IPS-18c (cell line): ENCODE measurements around the gene WDR62.
"Not testable (repeated sequence)": the region's sequence is repeated elsewhere in the genome, so short reads cannot be mapped to it uniquely, and the experiment has no call there.

ENCODE experiments used
- H3K4me3 ChIP-seq: 2 replicates; pipeline ENCODE4 v1.7.0; 2013; ENCODE audit warnings: low read depth, mild to moderate bottlenecking, low read length, moderate library complexity; ENCODE audit not compliant: insufficient read depth
- H3K9me3 ChIP-seq: one replicate; pipeline ENCODE4 v1.6.1; 2013; ENCODE audit warnings: mild to moderate bottlenecking, low read length, moderate library complexity; ENCODE audit not compliant: control insufficient read depth, insufficient read depth

The WDR62 gene

GRCh38 chr19:36061367-36061766 is 6.7 kb downstream of the WDR62 start:
- Histone ChIP-seq H3K9me3 (no peaks in the 10 kb centered on the region), H3K4me3 (no peak overlapping the region)

GRCh38 chr19:36064826-36065225 is 10.1 kb downstream of the WDR62 start:
- H3K9me3 ChIP-seq = no peaks in the 10 kb centered on the region
- H3K4me3 ChIP-seq = no peak overlapping the region

- no peaks in the 10 kb centered on the region for H3K9me3 ChIP-seq
- H3K4me3 ChIP-seq = no peak overlapping the region
Observed at GRCh38 chr19:36067681-36068080, 13.0 kb downstream of the WDR62 start.

- not testable (repeated sequence) for H3K4me3 ChIP-seq, H3K9me3 ChIP-seq
Observed at GRCh38 chr19:36068810-36069499, 14.3 kb downstream of the WDR62 start.

- Histone ChIP-seq H3K9me3 (no peaks in the 10 kb centered on the region), H3K4me3 (no peak overlapping the region)
Observed at GRCh38 chr19:36072081-36072480, 17.4 kb downstream of the WDR62 start.

- no peaks in the 10 kb centered on the region for H3K9me3 ChIP-seq
- H3K4me3 ChIP-seq = no peak overlapping the region
Observed at GRCh38 chr19:36073121-36073876, 18.6 kb downstream of the WDR62 start.

GRCh38 chr19:36079389-36079945 is 24.8 kb downstream of the WDR62 start:
- H3K4me3 ChIP-seq = no peak overlapping the region
- H3K9me3 ChIP-seq = no peaks in the 10 kb centered on the region

GRCh38 chr19:36081385-36081784 is 26.7 kb downstream of the WDR62 start:
- Histone ChIP-seq H3K9me3 (no peaks in the 10 kb centered on the region), H3K4me3 (no peak overlapping the region)

GRCh38 chr19:36081894-36082293 is 27.2 kb downstream of the WDR62 start:
- H3K9me3 ChIP-seq = no peaks in the 10 kb centered on the region
- H3K4me3 ChIP-seq = no peak overlapping the region

- Histone ChIP-seq H3K9me3 (peaks cover 2% of the 10 kb centered on the region), H3K4me3 (no peak overlapping the region)
Observed at GRCh38 chr19:36082916-36083315, 28.2 kb downstream of the WDR62 start.

- H3K4me3 ChIP-seq = no peak overlapping the region
- H3K9me3 ChIP-seq = peaks cover 2% of the 10 kb centered on the region
Observed at GRCh38 chr19:36084231-36085009, 29.7 kb downstream of the WDR62 start.

- Histone ChIP-seq H3K9me3 (peaks cover 2% of the 10 kb centered on the region), H3K4me3 (no peak overlapping the region)
Observed at GRCh38 chr19:36086326-36086725, 31.6 kb downstream of the WDR62 start.

GRCh38 chr19:36089847-36090246 is 35.1 kb downstream of the WDR62 start:
- peaks cover 2% of the 10 kb centered on the region for H3K9me3 ChIP-seq
- no peak overlapping the region for H3K4me3 ChIP-seq

GRCh38 chr19:36090910-36091695 is 36.4 kb downstream of the WDR62 start:
- peaks cover 2% of the 10 kb centered on the region for H3K9me3 ChIP-seq
- H3K4me3 ChIP-seq = no peak overlapping the region

- H3K9me3 ChIP-seq = peaks cover under 1% of the 10 kb centered on the region
Observed at GRCh38 chr19:36092566-36092965, 37.9 kb downstream of the WDR62 start.

GRCh38 chr19:36093146-36093662 is 38.5 kb downstream of the WDR62 start:
- Histone ChIP-seq H3K4me3 (no peak overlapping the region), H3K9me3 (no peaks in the 10 kb centered on the region)

More at GRCh38 chr19:36092566-36092965, 37.9 kb downstream of the WDR62 start:
- no peak overlapping the region for H3K4me3 ChIP-seq

- Histone ChIP-seq H3K4me3 (no peak overlapping the region), H3K9me3 (no peaks in the 10 kb centered on the region)
Observed at GRCh38 chr19:36093687-36094086, 39.0 kb downstream of the WDR62 start.
